Upper lobe of left lung (tissue), 4 donors: ENCODE results near the gene FAM168B.

Experiments
- POLR2A ChIP-seq, 4 donors: fragments of 450-650 bp; IDR thresholded peaks; one replicate each; pipeline ENCODE4 v1.5.1; 2016 to 2017; ENCODE audit warnings: antibody characterized with exemption in 4 of 4, mild to moderate bottlenecking in 2 of 4
- POLR2AphosphoS5 ChIP-seq, 2 donors: sonication (generic); formaldehyde crosslinking; IDR thresholded peaks; one replicate each; pipeline ENCODE4 v1.5.1; 2017; ENCODE audit warnings: antibody characterized with exemption in 2 of 2
- TF ChIP-seq, protein P1 (sequence below), 6 experiments: fragments of 450-650 bp in 4 of 6; fragments of 200-600 bp in 2 of 6; sonication (generic) in 2 of 6; IDR thresholded peaks; one replicate each; pipeline ENCODE4 v1.5.1; 2016 to 2019; ENCODE audit warnings: antibody characterized with exemption in 6 of 6

DNA sequence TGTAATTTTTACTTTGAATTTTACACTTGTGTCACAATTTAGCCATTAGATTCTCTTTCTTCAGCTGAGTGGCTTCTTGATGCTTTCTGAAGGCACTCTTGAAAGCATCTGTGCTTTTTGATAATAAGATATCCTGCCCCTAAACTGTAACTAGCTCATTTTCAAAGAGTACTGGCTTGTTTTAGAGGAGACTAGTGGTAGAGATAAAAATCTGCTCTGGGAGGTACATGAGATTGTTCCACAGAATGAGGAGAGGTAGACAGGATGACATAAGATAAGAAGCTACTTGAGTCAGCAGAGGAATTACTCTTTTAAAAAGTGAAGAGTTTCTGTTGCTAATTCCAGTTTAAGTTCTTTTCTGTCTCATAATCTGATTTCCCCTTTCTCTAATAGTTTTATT, 22.5 kb upstream of the FAM168B start:
- TF ChIP-seq POLR2AphosphoS5 (IDR thresholded peaks at IDR 0.05): no peak
- TF ChIP-seq, protein P1, sequence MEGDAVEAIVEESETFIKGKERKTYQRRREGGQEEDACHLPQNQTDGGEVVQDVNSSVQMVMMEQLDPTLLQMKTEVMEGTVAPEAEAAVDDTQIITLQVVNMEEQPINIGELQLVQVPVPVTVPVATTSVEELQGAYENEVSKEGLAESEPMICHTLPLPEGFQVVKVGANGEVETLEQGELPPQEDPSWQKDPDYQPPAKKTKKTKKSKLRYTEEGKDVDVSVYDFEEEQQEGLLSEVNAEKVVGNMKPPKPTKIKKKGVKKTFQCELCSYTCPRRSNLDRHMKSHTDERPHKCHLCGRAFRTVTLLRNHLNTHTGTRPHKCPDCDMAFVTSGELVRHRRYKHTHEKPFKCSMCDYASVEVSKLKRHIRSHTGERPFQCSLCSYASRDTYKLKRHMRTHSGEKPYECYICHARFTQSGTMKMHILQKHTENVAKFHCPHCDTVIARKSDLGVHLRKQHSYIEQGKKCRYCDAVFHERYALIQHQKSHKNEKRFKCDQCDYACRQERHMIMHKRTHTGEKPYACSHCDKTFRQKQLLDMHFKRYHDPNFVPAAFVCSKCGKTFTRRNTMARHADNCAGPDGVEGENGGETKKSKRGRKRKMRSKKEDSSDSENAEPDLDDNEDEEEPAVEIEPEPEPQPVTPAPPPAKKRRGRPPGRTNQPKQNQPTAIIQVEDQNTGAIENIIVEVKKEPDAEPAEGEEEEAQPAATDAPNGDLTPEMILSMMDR (IDR thresholded peaks at IDR 0.05): no peak
- no peak for TF ChIP-seq POLR2A (IDR thresholded peaks at IDR 0.05)
